Measurements from ENCODE around the gene RBBP5. TPM values are rescaled to one million over a fixed set of nuclear protein-coding genes. Genes with fewer than 3 reads are reported as not detected.

RBBP5 gene
- total RNA-seq, 4 donors from 2014 or later = 8.6 to 13.3 (median 12.0) TPM

DNA sequence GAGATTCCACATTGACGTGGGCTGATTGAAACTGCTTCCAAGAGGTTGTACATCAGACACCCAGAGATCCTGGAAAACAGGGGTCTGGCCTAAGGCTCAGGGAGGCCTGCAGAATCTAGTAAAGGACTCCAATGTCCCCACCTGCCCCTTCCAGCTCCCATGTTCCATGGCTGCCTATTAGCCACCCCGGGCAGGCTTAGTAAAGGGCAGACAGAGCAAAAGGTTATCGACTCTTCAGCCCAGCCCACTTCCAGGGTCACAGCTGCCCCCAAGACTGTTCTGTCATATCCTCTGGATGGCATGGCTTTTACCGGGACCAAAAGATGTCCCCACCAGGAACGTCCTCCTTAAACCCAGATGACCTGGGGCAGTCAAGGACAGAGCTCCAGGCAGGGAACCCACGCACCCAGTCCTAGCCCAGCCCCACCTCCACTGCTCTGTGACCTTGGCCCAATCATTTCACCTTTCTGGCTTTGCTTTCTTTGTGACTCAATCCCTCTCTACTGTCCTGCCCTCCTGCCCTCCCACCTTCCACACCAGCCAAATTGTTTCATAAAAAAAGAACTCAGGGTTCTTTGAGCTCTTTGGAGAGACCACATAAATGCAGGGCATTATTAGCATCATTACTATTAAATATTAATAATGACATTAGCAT, 83.5 kb downstream of the RBBP5 start:
- no peaks in the 10 kb centered on the region for H3K9me3 ChIP-seq
- no peak overlapping the region for H3K4me3 ChIP-seq
- DNase-seq (ENCODE audit: extremely low spot score) = no peak
- H3K36me3 ChIP-seq = no peaks in the 10 kb centered on the region
- H3K27me3 ChIP-seq = peaks cover 0 to 17% (median 4%) of the 10 kb centered on the region in 4 donors
- TF ChIP-seq POLR2A (IDR thresholded peaks at IDR 0.05; ENCODE audit: low read depth) (no peak), POLR2AphosphoS5 (IDR thresholded peaks at IDR 0.05) (no peak), EP300 (IDR thresholded peaks at IDR 0.05) (no peak)
- TF ChIP-seq, protein P1, sequence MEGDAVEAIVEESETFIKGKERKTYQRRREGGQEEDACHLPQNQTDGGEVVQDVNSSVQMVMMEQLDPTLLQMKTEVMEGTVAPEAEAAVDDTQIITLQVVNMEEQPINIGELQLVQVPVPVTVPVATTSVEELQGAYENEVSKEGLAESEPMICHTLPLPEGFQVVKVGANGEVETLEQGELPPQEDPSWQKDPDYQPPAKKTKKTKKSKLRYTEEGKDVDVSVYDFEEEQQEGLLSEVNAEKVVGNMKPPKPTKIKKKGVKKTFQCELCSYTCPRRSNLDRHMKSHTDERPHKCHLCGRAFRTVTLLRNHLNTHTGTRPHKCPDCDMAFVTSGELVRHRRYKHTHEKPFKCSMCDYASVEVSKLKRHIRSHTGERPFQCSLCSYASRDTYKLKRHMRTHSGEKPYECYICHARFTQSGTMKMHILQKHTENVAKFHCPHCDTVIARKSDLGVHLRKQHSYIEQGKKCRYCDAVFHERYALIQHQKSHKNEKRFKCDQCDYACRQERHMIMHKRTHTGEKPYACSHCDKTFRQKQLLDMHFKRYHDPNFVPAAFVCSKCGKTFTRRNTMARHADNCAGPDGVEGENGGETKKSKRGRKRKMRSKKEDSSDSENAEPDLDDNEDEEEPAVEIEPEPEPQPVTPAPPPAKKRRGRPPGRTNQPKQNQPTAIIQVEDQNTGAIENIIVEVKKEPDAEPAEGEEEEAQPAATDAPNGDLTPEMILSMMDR (IDR thresholded peaks at IDR 0.05) = no peak
- intact Hi-C loops (cut with DNase I) = no loop called here
- H3K4me1 ChIP-seq = peaks cover 0 to 9% (median 8%) of the 10 kb centered on the region in 4 donors
- no peak overlapping the region for H3K27ac ChIP-seq (replicated peaks in 1 of 4)
- WGBS = 91% methylated on average over 5 of the region's 6 CpGs

DNA sequence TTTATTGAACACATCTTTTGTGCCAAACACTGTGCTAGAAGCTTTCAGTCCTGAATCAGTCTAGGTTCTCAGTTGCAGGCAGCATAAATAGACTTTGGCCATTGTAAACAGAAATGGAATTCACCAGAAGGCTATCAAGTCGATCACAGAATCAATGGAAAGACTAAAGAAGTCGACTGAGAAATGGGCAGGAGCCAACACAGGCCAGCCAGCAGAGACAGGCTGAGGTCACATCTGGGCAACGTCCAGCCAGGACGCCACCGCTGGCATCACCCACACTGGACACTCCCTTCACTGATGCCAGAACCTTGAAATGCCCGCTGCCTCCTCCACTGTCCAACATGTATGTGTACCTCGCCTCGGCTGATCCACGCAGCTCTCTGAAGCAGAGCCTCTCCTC, 84.2 kb downstream of the RBBP5 start:
- H3K4me3 ChIP-seq = no peak overlapping the region
- H3K4me1 ChIP-seq = peaks cover 0 to 2% (median 1%) of the 10 kb centered on the region in 4 donors
- H3K27ac ChIP-seq (replicated peaks in 1 of 4) = no peak overlapping the region
- 72% methylated on average over 9 of the region's 9 CpGs for WGBS
- no peaks in the 10 kb centered on the region for H3K36me3 ChIP-seq
- DNase-seq (ENCODE audit: extremely low spot score) = no peak
- intact Hi-C loops (cut with DNase I) = no loop called here
- H3K27me3 ChIP-seq = peaks cover 0 to 10% (median 2%) of the 10 kb centered on the region in 4 donors
- no peaks in the 10 kb centered on the region for H3K9me3 ChIP-seq
- TF ChIP-seq EP300 (IDR thresholded peaks at IDR 0.05) = no peak
- TF ChIP-seq, protein P1 (IDR thresholded peaks at IDR 0.05) = no peak
- no peak for TF ChIP-seq POLR2AphosphoS5 (IDR thresholded peaks at IDR 0.05)
- TF ChIP-seq POLR2A (IDR thresholded peaks at IDR 0.05; ENCODE audit: low read depth) = no peak

Other genes with a start within 250 kb of the RBBP5 start
- 1 to 10 TPM; 1.9 to 6.2 (median 2.9) TPM for gene CNTN2, start 78.8 kb downstream of the RBBP5 start, total RNA-seq
- gene TMEM81, start 37.5 kb downstream of the RBBP5 start, total RNA-seq = 1 to 10 TPM in 3 of 4 donors, under 1 TPM in 1; 0.99 to 2.1 (median 1.2) TPM
- 10 to 100 TPM; 12.0 to 16.1 (median 13.9) TPM for gene DSTYK, start 89.7 kb upstream of the RBBP5 start, total RNA-seq
- 1 to 10 TPM; 4.1 to 8.2 (median 5.9) TPM for gene TMCC2, start 106.0 kb upstream of the RBBP5 start, total RNA-seq
- under 1 TPM; 0.42 to 0.86 (median 0.74) TPM for gene NUAK2, start 199.8 kb upstream of the RBBP5 start, total RNA-seq
- gene KLHDC8A, start 234.9 kb upstream of the RBBP5 start, total RNA-seq = 1 to 10 TPM in 2 of 4 donors, under 1 TPM in 2; 0.32 to 2.0 (median 1.2) TPM

All from esophagus muscularis mucosa (tissue), 4 donors.